Measurements from ENCODE around the gene SLC35E4.
"Not testable (repeated sequence)": the region's sequence is repeated elsewhere in the genome, so short reads cannot be mapped to it uniquely, and the experiment has no call there.

- TF ChIP-seq XRCC3 (IDR thresholded peaks at IDR 0.05); CEBPZ (IDR thresholded peaks at IDR 0.05; ENCODE audit: borderline replicate concordance, low read depth, low read length); CTCF (IDR thresholded peaks at IDR 0.05 in 2 of 3, conservative IDR thresholded peaks at IDR 0.05 in 1 of 3; ENCODE audit: insufficient read depth in 2 of 3, low read depth in 1 of 3, low read length in 3 of 3); ZNF282 (CRISPR knock-in tag; IDR thresholded peaks at IDR 0.05); POLR2AphosphoS5 (IDR thresholded peaks at IDR 0.05; ENCODE audit: control insufficient read depth, insufficient read depth, low read depth, low read length); ILK (tag; IDR thresholded peaks at IDR 0.05; ENCODE audit: borderline replicate concordance, low read depth); ZNF174 (CRISPR knock-in tag; IDR thresholded peaks at IDR 0.05); ZNF589 (CRISPR knock-in tag; IDR thresholded peaks at IDR 0.05; ENCODE audit: low read depth); EZH2 (IDR thresholded peaks at IDR 0.05; ENCODE audit: borderline replicate concordance, low read depth, low read length): not testable (repeated sequence)
These were observed 44.5 kb downstream of the SLC35E4 start for GRCh38 chr22:30679895-30680690.
